Measurements from ENCODE around the gene ATP2A1.
"Not testable (repeated sequence)": the region's sequence is repeated elsewhere in the genome, so short reads cannot be mapped to it uniquely, and the experiment has no call there.

The ATP2A1 gene

DNA sequence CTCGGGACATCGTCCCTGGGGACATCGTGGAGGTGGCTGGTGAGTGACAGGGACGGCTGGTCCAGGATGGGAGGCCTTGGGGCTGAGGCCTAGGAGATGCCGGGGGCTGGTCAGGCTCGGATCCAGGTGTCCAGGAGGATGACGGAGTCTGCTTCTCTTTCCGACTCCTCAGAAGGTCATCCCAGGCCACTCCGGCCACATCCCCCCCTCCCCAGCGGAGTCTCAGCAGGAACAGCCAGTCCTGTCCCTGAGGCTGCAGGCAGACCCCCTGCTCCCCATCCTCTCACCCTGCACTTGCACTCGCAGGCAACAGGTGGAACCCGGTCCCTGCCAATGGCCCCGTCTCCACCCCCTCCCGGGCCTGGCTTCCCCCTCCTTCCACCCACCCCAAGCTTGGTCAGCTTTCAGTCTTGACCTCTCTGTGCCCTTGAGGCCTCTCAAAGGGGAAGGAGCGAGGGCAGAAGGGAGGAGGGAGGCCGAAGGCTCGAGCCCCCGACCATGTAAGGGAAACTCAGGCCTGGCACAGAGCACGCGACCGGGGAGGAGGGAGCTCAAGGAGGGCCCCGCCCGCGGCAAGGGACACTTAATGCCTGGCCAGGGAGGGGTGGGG, 4.4 kb downstream of the ATP2A1 start:
- DNase-seq, result no peak

DNA sequence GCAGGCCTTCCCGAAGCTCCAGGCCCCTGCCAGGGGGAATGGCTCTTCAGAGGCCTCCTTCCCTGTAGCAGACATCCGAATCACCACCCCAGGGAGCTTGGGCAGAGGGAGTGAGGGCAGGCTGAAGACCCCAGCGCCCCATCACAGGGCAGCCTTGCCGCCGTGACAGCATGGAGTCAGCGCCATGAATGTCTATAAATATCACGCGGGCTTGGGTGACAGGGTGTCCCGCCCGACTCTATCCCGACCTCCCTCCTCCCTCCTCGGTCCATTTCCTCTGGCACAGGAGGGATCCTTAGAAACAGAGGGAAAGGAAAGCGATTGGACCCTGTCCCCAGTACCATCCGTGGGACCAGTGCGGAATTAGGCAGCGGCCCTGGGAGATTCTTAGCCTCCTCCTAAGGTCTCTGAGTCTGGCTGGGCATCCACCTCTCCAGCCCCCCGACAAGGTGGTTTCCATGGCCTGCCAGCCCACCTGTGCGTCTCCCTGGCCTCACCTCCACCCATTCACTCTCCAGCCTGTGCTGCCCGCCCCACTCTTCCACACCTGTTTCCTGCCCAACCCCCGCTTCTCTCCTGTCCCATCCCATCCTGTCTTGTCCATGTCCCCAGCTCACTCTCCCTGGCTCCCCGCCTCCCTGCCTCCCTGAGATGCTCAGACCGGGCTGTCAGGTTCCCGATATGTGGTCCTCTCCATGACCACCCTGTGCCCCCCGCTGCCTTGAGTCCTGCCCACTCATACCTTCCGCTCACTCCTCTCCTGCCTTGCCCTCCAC, 5.1 kb downstream of the ATP2A1 start:
- DNase-seq, result no peak

GRCh38 chr16:28884045-28884444, 5.8 kb downstream of the ATP2A1 start:
- no peak for DNase-seq

- DNase-seq, result no peak
Measured at GRCh38 chr16:28886945-28887344, 8.7 kb downstream of the ATP2A1 start.

GRCh38 chr16:28890355-28890754, 12.1 kb downstream of the ATP2A1 start:
- not testable (repeated sequence) for DNase-seq

- DNase-seq, result no peak
Measured at GRCh38 chr16:28891964-28892890, 13.9 kb downstream of the ATP2A1 start.

DNA sequence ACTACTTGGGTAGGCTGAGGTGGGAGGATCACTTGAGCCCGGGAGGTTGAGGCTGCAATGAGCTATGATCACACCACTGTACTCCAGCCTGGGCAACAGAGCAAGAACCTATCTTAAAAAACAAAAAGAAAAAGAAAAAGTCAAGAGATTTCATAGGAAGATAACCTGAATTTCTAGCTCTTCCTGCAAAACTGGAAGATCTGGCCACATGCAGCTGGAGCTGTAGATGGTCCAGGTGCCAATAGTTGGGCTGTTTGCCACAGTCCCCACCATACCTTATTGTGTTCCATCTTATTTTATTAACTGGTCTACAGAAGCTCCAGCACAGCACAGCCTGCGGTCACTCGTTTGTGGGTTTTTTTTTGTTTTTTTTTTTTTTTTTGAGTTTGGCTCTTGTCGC, 15.0 kb downstream of the ATP2A1 start:
- DNase-seq, result no peak

DNA sequence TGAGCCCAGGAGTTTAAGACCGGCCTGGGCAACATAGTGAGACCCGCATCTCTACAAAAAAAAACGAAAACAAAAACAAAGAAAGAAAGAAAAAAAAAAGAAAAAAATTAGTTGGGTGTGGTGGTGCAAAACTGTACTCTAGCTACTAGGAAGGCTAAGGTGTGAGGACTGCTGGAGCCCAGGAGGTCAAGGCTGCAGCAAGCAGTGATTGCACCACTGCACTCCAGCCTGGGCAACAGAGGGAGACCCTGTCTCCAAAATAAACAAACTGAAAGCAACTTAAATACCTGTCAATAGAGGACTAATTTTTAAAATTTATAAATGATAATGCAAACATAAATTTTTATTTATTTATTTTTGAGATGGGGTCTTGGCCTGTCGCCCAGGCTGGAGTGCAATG, 17.3 kb downstream of the ATP2A1 start:
- no peak for DNase-seq

DNA sequence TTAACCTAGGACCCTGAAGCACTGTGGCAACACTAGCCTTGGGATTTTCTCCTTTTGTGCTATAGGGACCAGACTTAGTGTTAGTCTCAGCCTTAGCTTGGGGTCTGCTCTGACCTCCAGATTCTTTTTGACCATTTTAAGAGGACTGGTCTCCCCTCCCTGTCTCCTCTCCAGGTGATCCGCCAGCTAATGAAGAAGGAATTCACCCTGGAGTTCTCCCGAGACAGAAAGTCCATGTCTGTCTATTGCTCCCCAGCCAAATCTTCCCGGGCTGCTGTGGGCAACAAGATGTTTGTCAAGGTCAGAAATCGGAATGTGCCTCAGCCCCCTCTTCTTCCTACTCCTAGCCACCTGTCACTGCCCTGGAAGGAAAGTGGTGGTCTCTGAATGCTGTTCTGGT, 19.5 kb downstream of the ATP2A1 start:
- no peak for DNase-seq

GRCh38 chr16:28898266-28898665, 20.0 kb downstream of the ATP2A1 start:
- no peak for DNase-seq

GRCh38 chr16:28898942-28899341, 20.7 kb downstream of the ATP2A1 start:
- DNase-seq, result no peak

DNA sequence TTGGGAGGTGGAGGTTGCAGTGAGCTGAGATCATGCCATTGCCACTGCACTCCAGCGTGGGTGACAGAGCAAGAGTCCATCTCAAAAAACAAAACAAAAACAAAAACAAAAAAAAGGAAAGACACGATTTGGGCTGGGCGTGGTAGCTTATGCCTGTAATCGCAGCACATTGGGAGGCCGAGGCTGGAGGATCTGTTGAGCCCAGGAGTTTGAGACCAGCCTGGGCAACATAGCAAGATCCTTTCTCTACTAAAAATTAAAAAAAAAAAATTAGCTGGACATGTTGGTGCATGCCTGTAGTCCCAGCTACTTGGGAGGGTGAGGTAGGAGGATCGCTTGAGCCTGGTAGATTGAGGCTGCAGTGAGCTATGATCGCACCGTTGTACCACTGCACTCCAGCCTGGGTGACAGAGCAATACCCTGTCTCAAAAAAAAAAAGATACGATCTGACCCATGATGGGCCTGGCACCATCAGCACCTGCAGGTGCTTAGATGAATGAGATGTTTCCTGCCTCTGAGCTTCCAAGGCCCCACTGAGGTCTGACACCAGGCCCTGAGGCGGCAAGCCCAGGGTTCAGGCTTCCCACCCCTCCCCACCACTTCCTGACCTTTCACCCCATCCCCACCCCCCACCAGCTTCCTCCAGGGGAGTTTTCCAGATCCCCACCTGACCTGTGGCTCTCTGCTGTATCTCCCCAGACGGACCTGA, 21.7 kb downstream of the ATP2A1 start:
- DNase-seq, result no peak

GRCh38 chr16:28900601-28901000, 22.3 kb downstream of the ATP2A1 start:
- no peak for DNase-seq

DNA sequence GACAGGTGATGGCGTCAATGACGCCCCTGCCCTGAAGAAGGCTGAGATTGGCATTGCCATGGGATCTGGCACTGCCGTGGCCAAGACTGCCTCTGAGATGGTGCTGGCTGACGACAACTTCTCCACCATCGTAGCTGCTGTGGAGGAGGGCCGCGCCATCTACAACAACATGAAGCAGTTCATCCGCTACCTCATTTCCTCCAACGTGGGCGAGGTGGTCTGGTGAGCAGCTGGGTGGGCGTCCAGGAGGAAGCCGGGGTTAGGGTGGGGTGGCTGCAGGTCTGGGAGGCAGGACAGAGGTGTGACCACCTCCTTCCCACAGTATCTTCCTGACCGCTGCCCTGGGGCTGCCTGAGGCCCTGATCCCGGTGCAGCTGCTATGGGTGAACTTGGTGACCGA, 23.6 kb downstream of the ATP2A1 start:
- DNase-seq, result no peak

DNA sequence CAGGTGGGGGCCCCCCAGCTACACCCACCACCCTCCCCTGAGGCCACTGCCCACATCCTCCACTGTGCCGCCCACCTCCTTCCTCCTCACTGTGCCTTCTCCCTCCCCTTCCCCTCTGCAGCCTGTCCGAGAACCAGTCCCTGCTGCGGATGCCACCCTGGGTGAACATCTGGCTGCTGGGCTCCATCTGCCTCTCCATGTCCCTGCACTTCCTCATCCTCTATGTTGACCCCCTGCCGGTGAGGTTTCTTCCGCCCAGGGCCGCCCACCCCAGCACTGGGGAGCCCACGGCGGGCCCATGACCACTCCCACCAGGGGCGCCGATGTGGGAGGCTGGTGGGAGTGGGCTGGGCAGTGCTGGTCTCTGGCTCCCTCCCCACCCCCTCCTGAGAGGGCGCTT, 24.6 kb downstream of the ATP2A1 start:
- no peak for DNase-seq

GRCh38 chr16:28903344-28904042, 25.2 kb downstream of the ATP2A1 start:
- DNase-seq, result no peak

DNA sequence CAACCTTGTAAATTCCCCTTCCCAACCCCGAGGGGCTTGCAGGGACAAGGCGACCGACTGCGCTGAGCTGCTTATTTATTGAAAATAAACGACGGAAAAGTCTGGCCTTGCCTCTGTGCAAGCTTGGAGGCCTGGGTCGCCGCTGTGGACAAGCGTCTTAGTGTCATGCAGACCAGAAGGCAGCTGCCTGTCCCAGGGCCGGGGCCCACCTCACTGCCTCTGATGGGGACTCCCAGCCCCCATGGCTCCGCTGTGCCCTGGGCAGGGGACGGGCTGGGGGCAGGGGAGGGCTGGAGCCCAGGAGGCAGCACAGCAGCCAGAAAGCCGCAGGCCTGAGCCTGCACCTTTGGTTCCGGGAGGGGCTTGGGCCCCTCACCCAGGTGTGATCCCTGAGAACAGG, 26.1 kb downstream of the ATP2A1 start:
- DNase-seq, result no peak

DNA sequence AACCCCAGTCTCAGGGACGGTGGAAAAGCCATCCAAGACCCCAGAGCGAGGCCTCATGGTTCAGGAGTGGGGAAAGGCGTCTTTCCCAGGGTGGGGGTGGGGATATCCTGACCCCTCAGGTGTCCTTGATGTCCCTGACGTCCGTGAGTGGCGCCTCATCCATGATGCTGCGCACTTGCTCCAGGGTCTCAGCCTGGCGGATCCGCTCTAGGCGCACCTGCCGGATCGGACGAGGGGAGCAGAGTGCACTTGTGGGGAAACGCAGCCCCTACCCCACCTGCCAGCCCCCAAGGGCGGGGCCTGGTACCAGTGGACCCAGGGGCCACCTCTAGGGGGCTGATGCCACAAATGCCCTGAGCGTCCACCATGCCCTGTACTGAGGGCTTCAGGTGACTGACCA, 26.5 kb downstream of the ATP2A1 start:
- DNase-seq, result no peak

DNA sequence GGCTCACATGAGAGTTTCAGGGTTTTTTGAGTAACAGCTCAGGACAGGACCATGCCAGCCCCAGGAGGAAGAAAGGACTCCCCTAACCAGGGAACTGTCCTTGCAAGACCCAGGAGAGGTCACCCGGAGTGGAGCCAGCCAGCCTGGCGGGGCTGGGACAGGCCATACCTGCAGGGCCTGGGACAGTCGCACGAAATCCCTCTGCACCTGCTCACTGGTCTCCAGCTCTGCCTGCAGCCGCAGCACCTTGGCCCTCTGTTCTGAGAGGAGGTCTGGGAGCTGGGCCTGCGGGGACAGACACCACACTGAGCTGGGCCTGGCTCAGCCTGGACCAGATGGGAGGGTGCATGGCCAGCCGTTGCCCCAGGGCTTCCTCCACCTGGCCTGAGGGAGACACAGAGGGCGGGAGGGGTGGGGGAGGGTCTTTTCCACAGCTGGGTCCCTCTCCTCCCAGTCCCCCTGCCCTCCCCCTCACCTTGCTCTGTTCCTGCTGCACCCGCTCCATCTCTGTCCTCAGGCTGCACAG, 27.0 kb downstream of the ATP2A1 start:
- DNase-seq, result no peak

DNA sequence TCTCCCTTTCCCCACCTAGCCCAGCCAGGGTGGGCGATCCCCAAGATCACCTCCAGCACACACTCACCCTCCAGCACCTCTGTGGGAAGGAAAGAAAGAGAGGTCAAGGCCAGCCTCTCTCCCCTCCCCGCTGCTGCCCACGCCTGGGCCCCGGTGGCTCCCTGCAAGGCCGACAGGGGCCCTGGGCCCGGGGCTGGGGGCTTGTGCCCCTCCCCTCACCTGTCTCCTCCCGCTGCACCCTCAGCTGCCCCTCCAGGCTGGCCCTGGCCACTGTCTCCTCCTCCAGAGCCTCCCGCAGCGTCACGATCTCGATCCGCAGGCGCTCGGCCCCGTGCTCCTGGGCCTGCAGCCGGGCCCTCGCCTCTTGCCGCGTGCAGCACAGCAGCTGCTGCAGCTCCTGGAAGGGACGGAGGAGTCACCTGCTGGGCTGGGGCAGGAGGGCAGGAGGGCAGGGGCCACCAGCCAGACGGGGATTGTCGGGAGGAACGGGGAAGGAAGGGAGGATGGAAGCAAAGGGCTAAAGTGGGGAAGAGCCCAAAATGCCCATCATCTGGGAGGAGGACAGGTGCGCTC, 27.6 kb downstream of the ATP2A1 start:
- DNase-seq, result no peak

Measured in inflammatory macrophage treated with lipopolysaccharide for 1 hour (primary cell).